Fibroblast of lung (primary cell): ENCODE data around the gene PFDN5. TPM values are rescaled to one million over a fixed set of nuclear protein-coding genes. Genes with fewer than 3 reads are reported as not detected.
A peak's percentile ranks its signal among the peaks of the same experiment; 100 is the strongest.
"Not testable (repeated sequence)": the region's sequence is repeated elsewhere in the genome, so short reads cannot be mapped to it uniquely, and the experiment has no call there.

Experiments used
- DNase-seq, 2 donors: peaks; one replicate each; pipeline versions ENCODE4 v3.0.0 to v3.0.0-alpha.2; 2010; ENCODE audit warnings: low read depth in 2 of 2
- H2AFZ ChIP-seq: 2 replicates; pipeline ENCODE4 v1.5.1; 2012; ENCODE audit warnings: low read length, control low read depth, inconsistent platforms
- H3K27ac ChIP-seq: 2 replicates; pipeline ENCODE4 v1.5.1; 2011; ENCODE audit warnings: low read length, control low read depth; ENCODE audit not compliant: insufficient read depth
- H3K27me3 ChIP-seq: 2 replicates; pipeline ENCODE4 v1.5.1; 2011; ENCODE audit warnings: mild to moderate bottlenecking, low read length; ENCODE audit not compliant: control insufficient read depth, insufficient read depth
- H3K36me3 ChIP-seq: 2 replicates; pipeline ENCODE4 v1.5.1; 2011; ENCODE audit warnings: low read length; ENCODE audit not compliant: control insufficient read depth, insufficient read depth
- H3K4me1 ChIP-seq: 2 replicates; pipeline ENCODE4 v1.5.1; 2011; ENCODE audit warnings: low read length; ENCODE audit not compliant: control insufficient read depth, insufficient read depth; ENCODE audit errors: extremely low read depth
- H3K4me2 ChIP-seq: 2 replicates; pipeline ENCODE4 v1.5.1; 2011; ENCODE audit warnings: low read length, control low read depth; ENCODE audit not compliant: insufficient read depth; ENCODE audit errors: extremely low read depth
- H3K4me3 ChIP-seq, 4 experiments: fragments of 200-600 bp in 1 of 4; sonication (generic) in 1 of 4; replicated peaks in 1 of 4; 2 replicates each; pipeline ENCODE4 v1.5.1; 2011 to 2016; ENCODE audit warnings: low read length in 4 of 4, low read depth in 3 of 4, mild to moderate bottlenecking in 3 of 4, control low read depth in 2 of 4, inconsistent platforms in 1 of 4, mixed read lengths in 1 of 4; ENCODE audit not compliant: insufficient read depth in 1 of 4; ENCODE audit errors: control extremely low read depth in 1 of 4
- H3K79me2 ChIP-seq: 2 replicates; pipeline ENCODE4 v1.5.1; 2012; ENCODE audit warnings: mild to moderate bottlenecking, low read length, inconsistent platforms; ENCODE audit not compliant: control insufficient read depth, insufficient read depth
- H3K9ac ChIP-seq: 2 replicates; pipeline ENCODE4 v1.5.1; 2011; ENCODE audit warnings: mild to moderate bottlenecking, low read length, control low read depth; ENCODE audit not compliant: insufficient read depth
- H3K9me3 ChIP-seq: 2 replicates; pipeline ENCODE4 v1.5.1; 2012; ENCODE audit warnings: low read depth, low read length; ENCODE audit not compliant: control insufficient read depth, insufficient read depth
- H4K20me1 ChIP-seq: 2 replicates; pipeline ENCODE4 v1.5.1; 2011; ENCODE audit warnings: low read length; ENCODE audit not compliant: control insufficient read depth, insufficient read depth; ENCODE audit errors: extremely low read depth
- CTCF ChIP-seq, 2 donors: IDR thresholded peaks in 1 of 2; conservative IDR thresholded peaks in 1 of 2; 1 replicate in 1 of 2; 2 replicates in 1 of 2; pipeline ENCODE4 v1.5.1; 2011 to 2012; ENCODE audit warnings: low read length in 2 of 2, control low read depth in 1 of 2, inconsistent platforms in 1 of 2, low read depth in 1 of 2, mild to moderate bottlenecking in 1 of 2
- EZH2 ChIP-seq: IDR thresholded peaks from 2 replicates; pipeline ENCODE4 v1.5.1; 2012; ENCODE audit warnings: low read length, control low read depth, mild to moderate bottlenecking; ENCODE audit errors: missing control alignments
- polyA plus RNA-seq, 2 donors: library from polyadenylated mRNA; depleted of rRNA in 1 of 2; stranded (reverse) in 1 of 2; unstranded in 1 of 2; fragments of >200 nt; gene quantifications; 2 replicates each; pipeline ENCODE4 v1.2.1, GENCODE V29; 2011 to 2012; ENCODE audit warnings: missing spikeins in 1 of 2
- total RNA-seq: library from RNA; depleted of rRNA; stranded (reverse); fragments of >200 nt; gene quantifications from 2 replicates; pipeline ENCODE4 v1.2.1, GENCODE V29; 2014

Gene PFDN5
- total and polyA plus RNA-seq, 2 donors (not counting 1 experiment from before 2014, with no cell fraction given) = 735 to 1,007 TPM

GRCh38 chr12:53295891-53296219 lies 513 bp downstream of the PFDN5 start:
- Histone ChIP-seq H3K79me2 (peaks cover 29% of the 10 kb centered on the region), H3K9me3 (no peaks in the 10 kb centered on the region), H3K27ac (peak overlapping the region; percentile 95), H2AFZ (peak overlapping the region; percentile 77), H3K27me3 (no peaks in the 10 kb centered on the region), H3K4me1 (peaks cover 20% of the 10 kb centered on the region), H4K20me1 (no peaks in the 10 kb centered on the region), H3K9ac (peak overlapping the region; percentile 90), H3K4me2 (peak overlapping the region; percentile 61), H3K36me3 (peaks cover 8% of the 10 kb centered on the region), H3K4me3 (peak overlapping the region; percentile 76 to 94 (median 86))
- TF ChIP-seq CTCF (conservative IDR thresholded peaks at IDR 0.05 in 1 of 2, IDR thresholded peaks at IDR 0.05 in 1 of 2; ENCODE audit: low read depth in 1 of 2, low read length in 2 of 2) (no peak), EZH2 (no peak)
- no peak for DNase-seq

- DNase-seq, H3K9me3 ChIP-seq, H3K9ac ChIP-seq, H2AFZ ChIP-seq, H3K36me3 ChIP-seq, H3K27me3 ChIP-seq, H4K20me1 ChIP-seq: not testable (repeated sequence)
- Histone ChIP-seq H3K4me3 (peak overlapping the region in 1 of 4 experiments; percentile 89), H3K4me1 (peaks cover 20% of the 10 kb centered on the region), H3K27ac (peak overlapping the region; percentile 95), H3K79me2 (peaks cover 37% of the 10 kb centered on the region), H3K4me2 (peak overlapping the region; percentile 59)
Measured at GRCh38 chr12:53297106-53297505, 1.8 kb downstream of the PFDN5 start.

- no peak overlapping the region for H2AFZ ChIP-seq
- DNase-seq = peak; percentile 67 to 80
- H3K27ac ChIP-seq = peak overlapping the region; percentile 95
- H4K20me1 ChIP-seq = no peaks in the 10 kb centered on the region
- H3K4me3 ChIP-seq = no peak overlapping the region
- no peaks in the 10 kb centered on the region for H3K9me3 ChIP-seq
- H3K9ac ChIP-seq = peak overlapping the region; percentile 43
- H3K79me2 ChIP-seq = peaks cover 45% of the 10 kb centered on the region
- H3K27me3 ChIP-seq = no peaks in the 10 kb centered on the region
- H3K4me1 ChIP-seq = peaks cover 20% of the 10 kb centered on the region
- H3K36me3 ChIP-seq = peaks cover 4% of the 10 kb centered on the region
- H3K4me2 ChIP-seq = peak overlapping the region; percentile 59
- no peak for TF ChIP-seq CTCF (conservative IDR thresholded peaks at IDR 0.05 in 1 of 2, IDR thresholded peaks at IDR 0.05 in 1 of 2; ENCODE audit: low read depth in 1 of 2, low read length in 2 of 2)
- no peak for TF ChIP-seq EZH2
Measured at GRCh38 chr12:53298164-53298563, 2.8 kb downstream of the PFDN5 start.
